Measurements from ENCODE around the gene KCNK5.

The KCNK5 gene

DNA sequence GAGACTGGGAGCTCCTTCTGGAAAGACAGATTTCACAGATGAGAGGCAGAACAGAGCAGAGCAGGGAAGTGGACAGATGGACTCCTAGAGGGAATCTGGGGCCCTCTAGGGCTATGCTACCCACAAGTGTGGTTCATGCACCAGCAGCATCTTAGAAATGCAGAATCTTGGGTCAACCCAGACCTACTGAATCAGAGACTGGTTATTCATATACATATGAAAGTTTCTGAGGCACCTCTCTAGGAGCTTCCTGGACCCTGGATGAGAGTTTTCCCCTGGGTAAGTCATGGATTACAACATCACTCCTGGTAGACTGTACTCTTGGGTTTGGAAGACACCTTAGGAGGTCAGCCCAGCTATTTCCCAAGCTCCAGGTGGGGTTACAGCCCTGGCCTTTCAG, 58.9 kb downstream of the KCNK5 start:
- no peak for DNase-seq

DNA sequence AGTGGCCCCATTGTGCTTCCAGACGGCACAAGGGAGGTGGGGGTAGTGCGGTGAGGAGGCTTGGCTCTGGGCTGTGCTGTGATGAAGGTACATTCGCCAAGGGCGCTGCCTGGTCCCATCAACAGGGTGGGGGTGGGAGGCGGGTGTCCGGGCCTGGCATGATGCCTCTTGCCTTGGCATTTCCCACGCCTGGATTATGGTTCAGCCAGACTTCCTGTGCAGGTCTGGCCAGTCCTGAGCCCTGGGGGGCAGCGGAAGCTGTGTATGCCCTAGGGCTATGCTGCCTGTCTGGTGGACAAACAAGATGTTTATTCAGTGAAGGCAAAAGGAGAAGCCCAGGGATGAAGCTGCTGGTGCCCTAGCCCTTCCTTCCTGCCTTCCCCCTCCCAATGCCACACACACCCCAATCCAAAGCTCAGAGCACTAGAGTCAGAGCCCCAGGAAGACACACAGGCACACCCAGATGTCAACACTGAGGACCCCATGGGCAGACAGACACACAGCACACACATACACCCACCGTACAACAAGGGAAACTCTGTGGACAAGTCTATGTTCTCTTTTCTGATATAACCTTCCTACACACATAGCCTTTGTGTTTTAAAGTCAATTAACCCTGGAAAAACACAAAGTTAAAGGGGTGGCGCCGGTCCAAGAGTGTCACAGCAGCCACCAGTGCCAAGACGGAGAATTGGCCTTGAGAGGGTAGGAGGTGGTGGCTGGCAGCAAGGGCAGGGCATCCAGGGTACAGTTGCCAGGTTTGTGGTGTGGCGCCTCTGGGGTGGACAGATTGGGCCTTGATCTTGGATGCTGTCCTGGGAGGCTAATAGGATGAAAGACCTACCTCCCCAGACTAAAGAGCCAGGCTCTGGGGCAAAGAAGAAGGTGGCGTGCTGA, 59.6 kb downstream of the KCNK5 start:
- no peak for DNase-seq

DNA sequence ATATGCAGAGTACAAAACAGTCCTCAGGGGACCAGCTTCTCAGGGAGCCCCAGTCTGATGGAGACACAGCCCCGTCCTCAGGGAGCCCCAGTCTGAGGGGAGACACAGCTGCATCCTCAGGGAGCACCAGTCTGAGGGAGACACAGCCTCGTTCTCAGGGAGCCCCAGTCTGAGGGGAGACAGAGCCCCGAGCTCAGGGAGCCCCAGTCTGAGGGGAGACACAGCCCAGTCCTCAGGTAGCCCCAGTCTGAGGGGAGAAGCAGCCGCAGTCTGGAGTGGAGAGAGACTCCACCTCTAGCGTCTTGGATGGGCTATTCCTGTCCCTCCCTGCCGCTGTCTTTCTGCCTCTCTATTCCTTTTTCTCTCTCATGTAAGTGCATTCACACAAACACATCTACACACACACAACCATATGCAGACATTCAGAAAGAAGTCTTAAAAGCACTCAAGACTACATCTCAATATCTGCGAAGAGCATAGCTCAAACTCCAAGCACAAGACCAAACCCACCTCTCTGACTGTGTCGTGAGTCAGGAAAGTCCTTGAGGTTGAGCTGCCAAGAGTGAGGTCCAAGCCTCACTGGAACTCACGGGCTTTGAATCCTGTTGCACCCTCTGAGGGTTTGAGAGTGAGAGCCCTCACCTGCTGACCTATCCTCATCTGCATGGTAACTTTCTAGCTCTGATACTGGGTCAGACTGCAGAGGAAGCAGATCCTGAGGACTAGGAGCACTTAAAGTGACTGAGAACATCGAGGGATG, 61.2 kb downstream of the KCNK5 start:
- DNase-seq, result no peak

DNA sequence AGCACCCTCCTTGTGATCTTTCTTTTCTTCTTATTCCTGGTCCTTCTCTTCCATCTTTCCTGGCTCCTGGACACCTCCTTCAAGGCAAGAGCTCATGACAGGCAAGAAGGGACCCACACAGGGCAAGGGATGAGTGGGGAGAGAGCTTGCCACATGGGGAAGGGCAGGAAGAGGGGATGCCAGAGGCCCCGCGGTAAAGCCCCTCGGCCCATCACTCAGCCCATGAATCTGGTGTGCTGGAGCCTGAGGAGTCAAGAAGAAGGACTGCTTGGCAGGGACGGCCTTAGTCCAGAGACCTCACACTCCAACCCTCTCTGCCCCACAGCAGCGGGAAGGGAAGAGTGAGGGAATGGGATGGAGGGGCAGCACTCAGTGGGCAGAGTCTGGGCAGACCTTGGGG, 62.0 kb downstream of the KCNK5 start:
- DNase-seq, result no peak

DNA sequence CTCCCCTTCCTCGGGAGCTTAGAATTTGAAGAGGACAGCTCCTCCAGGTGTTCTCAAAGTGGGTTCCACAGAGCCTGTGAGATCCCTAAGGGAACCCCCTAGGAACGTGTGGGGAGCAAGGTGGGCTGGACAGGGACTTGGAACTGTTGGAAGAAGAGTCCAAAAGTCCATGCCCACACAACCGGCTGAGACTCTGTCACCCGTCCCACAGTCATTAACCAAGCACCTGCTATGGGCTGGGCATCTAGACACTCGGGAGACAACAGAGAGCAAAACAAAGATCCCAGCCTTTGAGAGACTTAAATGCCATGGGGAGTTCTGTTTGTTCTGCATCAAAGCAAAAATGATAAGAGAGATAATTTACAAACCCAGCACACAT, 62.4 kb downstream of the KCNK5 start:
- DNase-seq, result no peak

DNA sequence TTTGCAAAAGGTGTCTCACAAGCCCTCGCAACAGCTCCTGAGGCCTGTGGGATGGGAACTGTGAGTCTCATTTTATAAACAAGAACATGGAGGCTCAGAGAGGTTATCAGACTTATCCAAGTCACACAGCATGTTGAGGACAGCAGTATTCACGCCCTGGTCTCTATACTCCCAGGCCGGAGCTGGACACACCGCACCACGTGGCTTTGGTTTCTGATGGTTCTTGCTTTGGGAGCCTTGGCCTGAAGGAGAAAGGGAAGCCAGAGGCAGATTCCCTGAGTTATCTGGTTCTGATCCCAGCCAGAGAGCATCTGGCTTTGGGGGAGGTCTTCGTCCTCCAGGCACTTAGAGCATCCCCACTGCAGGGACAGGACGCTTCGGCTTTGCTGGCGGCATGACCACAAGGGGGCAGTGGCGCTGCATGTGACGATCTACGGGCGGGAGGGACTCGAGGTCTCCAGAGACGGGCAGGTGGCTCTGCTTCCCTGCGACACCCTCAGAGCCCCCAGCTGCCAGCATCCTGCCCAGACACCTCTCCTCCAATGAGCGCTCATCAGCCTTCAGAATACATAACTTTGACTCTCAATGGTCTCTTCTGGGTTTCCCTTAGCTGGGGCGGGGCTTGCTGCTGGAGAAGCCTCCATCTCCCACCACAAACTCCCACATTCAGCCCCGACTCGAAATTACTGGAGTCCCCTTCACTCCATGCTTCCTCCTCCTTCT, 62.9 kb downstream of the KCNK5 start:
- DNase-seq, result peak; percentile 85

DNA sequence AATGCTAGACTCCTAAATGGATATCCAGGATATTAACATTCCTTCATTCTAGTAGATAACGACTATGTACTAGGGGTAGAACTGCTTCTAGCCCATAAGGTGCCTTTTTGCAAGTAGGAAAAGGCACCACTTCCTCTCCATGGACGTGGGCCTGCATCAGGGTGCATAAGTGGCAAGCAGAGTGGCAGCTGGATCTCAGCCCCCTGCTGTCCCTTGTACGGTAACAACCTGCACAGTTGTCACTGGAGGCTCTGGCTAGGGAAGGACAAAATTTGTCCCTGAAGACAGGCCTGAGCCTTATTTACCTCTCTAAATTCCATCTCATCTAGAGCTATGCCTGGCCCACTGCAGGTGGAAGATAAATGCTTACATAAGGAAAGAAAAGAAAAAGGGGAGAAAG, 71.8 kb downstream of the KCNK5 start:
- no peak for DNase-seq

DNA sequence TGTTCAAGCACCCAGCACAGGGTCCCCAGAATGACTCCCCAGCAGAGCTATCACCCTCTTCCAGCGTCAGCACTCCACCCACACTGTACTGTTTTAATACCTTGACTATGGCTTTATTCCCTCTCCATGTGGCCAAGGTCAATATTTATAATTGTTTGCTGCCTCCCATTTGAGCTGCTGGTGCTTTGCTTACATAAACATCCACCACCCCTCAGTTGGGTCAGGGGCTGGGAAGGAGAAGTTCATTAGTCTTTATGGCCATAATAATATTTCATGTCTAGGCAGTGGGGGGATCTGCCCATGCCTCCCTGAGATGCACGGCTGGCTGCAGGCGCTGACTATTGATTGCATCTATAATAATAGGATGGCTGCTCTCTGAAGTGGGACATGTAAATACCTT, 72.5 kb downstream of the KCNK5 start:
- DNase-seq, result no peak

DNA sequence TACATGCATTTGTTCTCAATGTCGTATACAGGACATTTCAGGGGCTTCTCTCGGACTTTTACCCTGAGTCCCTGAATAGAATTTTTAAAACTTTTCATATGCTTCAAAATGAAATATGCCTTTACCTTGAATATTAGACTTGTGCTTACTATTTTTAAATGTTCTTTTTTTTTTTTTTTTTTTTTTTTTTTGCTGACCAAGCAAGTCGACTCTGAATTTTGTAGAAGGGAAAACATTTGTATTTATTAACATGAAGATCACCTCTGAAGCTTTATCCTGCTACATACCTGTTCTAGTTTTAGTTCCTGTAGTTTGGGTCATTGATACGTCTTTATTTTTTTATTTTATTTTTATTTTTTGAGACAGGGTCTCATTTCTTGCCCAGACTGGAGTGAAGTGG, 74.6 kb downstream of the KCNK5 start:
- no peak for DNase-seq

DNA sequence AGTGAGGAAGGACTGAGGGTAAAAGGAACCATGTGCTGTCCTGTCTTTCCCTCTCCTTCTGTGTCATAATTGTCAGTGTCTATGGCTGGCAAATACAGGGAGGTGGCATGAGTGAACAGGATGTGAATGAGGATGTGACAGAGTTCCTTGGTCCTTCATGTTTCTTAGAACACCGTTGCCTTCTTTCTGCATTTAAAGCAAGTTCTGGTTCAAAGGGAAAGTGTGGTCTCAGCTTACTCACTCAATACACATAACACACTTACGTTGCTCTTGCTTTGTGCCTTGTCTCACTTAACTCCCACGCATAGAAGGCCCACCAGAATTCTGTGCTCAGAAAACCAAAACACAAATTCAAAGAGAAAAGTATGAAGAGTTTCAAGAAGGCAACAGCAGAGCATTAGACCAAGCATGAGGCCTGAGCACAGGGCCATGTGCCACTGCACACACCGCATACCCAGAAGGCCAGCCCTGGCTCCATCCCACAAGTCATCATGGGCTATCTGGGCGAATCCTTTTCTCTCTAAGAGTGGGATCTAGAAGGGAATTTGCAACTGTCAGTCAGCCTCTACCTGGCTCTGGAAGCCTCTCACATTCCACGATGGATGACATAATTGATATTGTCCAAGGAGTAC, 75.4 kb downstream of the KCNK5 start:
- DNase-seq, result no peak

DNA sequence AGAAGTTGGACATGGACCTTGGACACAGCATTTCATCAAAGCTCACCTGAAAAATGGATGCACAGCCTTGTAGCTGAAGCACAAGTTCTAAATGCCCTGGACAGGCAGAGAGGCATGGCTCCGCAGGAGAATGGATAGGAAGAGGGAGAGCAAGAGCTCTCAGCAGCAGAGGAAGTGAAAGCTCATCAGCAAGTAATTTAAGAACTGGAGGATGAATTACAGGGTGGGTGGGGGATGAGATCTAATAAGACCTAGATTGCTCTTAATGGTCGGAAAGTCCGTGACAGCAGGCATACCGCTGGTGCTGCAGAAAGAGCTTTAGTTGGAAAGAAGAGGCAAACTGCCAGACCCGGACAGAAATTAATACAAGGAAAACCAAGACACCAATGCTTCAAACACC, 77.0 kb downstream of the KCNK5 start:
- no peak for DNase-seq

DNA sequence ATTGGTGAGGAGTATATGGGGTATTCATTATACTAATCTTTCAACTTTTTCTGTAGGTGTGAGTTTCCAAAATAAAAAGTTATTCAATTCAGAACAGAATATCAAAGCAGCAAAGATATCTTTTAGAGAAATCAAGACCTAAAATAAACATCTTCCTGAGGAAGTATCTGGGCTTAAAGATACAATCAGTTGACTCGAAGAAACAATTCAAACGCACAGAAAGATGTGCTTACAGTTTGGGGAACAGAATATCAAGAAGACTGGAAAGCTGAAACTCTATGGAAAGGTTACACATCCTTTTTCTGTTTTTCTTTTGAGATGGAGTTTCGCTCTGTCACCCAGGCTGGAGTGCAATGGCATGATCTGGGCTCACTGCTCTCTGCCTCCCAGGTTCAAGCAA, 78.1 kb downstream of the KCNK5 start:
- no peak for DNase-seq

DNA sequence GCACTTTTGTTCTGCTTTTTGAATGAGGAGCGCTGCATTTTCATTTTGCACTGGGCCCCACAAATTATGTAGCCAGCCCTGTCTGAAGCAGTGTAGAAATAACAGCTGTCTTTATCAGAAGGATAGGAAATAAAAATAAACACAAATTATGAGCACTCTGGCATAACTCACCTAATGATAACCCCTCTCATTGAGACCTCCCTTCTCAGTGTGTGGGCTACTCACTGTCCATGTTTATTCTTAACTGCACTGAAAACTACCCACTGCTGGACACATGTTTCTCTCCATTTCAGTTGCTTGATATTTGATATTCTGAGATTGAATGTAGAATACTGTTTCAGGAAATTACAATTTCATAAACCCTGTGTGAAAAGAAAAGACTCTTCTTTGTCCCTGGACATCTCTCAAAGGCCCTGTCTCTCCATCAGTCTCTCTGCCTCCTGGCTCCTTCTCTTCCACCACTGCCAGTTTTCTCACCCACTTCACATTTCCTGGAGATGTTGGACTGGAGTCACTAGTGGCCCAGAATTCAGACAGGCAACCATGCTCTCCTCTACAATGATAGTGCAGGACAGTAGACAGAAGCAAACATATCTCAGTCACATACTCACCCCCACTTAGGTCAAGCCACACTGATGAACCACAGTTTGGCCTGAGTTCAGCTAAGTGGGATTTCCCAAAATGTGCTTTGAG, 84.6 kb downstream of the KCNK5 start:
- no peak for DNase-seq

DNA sequence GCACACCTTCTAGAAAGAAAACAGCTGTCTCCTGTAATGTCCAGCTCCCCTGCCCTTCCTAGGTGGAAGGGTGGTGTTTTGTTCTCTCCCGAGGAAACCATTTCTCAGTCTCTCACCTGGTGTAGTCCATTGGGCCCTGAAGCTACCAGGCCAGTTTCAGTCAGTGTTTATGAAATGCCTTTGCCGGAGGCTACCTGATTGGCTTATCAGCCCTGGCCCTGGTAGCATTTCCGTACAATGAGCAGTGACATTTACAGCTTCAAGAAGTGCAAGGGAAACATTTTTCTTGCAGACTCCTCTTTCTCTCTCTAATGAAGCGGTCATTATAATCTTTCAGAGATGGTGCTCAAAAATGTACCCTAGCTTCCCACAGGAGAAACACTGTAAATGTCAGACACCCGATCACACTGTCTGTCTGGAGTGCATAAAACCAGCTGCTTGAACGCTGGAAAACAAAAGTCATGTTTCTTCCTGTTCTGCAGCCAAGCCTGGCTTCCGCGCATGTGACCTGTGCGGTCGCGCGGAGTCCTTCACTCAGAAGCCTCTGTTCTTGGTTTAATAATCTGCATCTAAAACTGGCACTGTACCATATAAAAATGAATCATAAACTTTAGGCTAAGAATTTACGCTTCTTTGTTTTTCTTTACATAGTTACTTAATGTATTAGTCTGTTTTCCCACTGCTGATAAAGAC, 85.9 kb downstream of the KCNK5 start:
- peak; percentile 15 for DNase-seq

DNA sequence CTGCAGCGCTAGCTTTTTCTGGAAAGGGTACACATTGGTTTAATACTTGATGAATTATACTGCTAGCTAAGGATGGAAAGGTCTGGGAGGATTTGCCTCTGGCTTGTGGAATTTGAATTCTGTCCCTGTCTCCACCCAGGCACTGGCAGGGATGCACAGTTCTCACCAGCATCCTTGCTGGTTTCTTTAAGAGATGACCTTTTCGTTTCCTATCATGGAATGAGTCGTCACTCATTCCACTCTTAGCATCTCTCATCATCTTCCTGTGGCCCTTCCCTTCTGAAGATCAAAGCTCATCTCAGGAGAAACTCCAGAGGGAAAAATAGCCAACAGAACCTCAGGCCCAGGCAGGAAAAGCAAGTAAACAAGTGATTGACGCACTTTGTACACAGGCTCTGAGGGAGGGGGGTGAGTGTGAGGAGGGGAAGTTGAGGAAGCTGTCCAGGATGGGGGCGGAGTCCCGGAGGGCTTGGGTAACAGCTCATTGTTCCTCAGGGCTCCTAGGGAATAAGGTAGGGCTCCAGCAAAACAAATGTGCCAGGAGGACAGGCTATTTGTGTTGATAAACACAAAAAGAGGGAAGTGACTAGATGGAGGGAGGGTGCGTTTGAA, 88.6 kb downstream of the KCNK5 start:
- no peak for DNase-seq
